Measurements from ENCODE around the gene TRIM54.
A peak's percentile ranks its signal among the peaks of the same experiment; 100 is the strongest.

The TRIM54 gene

GRCh38 chr2:27356382-27357181, 74.4 kb downstream of the TRIM54 start, which contains the start of gene GTF3C2:
Gene GTF3C2, minus strand, starts transcription at chr2:27356764. Its CDS starts 13,210 bp downstream, at chr2:27343554.
- H3K27ac ChIP-seq: peak within 1 kb of the TSS; percentile 96
- peak within 1 kb of the TSS; percentile 88 for H3K9ac ChIP-seq
- peaks cover 13% of the 10 kb centered on the region for H3K4me1 ChIP-seq
- no peaks in the 10 kb centered on the region for H3K27me3 ChIP-seq (ENCODE audit: control insufficient read depth, insufficient read depth, low read length)
- peak within 1 kb of the TSS; percentile 99 for H2AFZ ChIP-seq
- H3K4me2 ChIP-seq (ENCODE audit: low read length): peak within 1 kb of the TSS; percentile 99
- peak; percentile 14 for TF ChIP-seq CTCF (IDR thresholded peaks at IDR 0.05)
- H3K79me2 ChIP-seq: peaks cover 29% of the 10 kb centered on the region
- no peaks in the 10 kb centered on the region for H3K36me3 ChIP-seq (ENCODE audit: control insufficient read depth, insufficient read depth, low read length)
- H3K4me3 ChIP-seq (ENCODE audit: low read depth, low read length): peak within 1 kb of the TSS; percentile 89
- no peaks in the 10 kb centered on the region for H3K9me3 ChIP-seq (ENCODE audit: control insufficient read depth, low read length)

All from parathyroid adenoma (tissue), 2 donors.